ENCODE measurements around the gene NKRF.
"Not testable (repeated sequence)": the region's sequence is repeated elsewhere in the genome, so short reads cannot be mapped to it uniquely, and the experiment has no call there.

NKRF gene

GRCh38 chrX:119606280-119607017 lies at the start of gene NKRF:
NKRF (minus strand) TSS chrX:119606424.
- no peaks in the 10 kb centered on the region for H3K9me3 Mint-ChIP-seq
- DNase-seq (peak; percentile 87), ATAC-seq (replicated peaks) (peak; percentile 85 to 86)
- H3K27me3 Mint-ChIP-seq, result peaks cover 0 to 20% of the 10 kb centered on the region in 2 donors
- H3K36me3 Mint-ChIP-seq, result peaks cover 3 to 20% of the 10 kb centered on the region in 2 donors
- H3K27ac Mint-ChIP-seq, result peak within 1 kb of the TSS; percentile 97
- H3K4me3 Mint-ChIP-seq, result peak within 1 kb of the TSS; percentile 96 to 99
- peaks cover 16 to 18% of the 10 kb centered on the region in 2 donors for H3K4me1 Mint-ChIP-seq

DNA sequence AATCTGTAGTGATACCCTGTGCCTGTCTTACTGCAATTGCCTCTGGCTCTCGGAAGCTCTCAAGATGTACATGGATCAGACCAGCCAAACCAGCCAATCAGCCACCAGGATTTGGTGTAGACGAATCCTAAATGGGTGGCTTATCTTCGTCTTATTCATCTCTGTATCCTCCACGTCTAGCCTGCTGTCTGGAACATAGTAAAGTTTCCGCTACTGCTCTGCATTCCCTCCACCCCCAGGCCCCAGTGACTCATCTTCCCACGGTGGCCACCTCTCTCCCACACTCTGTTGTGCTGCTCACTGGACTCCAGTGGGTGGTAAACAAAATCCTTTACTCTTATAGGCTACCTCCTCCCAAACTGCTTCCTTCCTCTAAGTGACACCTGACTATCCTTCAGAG lies 48.9 kb upstream of the NKRF start:
- no peaks in the 10 kb centered on the region for H3K27me3 Mint-ChIP-seq
- H3K9me3 Mint-ChIP-seq, result no peaks in the 10 kb centered on the region
- H3K4me3 Mint-ChIP-seq, result no peak overlapping the region
- peaks cover 34 to 65% of the 10 kb centered on the region in 2 donors for H3K36me3 Mint-ChIP-seq
- H3K4me1 Mint-ChIP-seq, result peaks cover 15 to 25% of the 10 kb centered on the region in 2 donors
- ATAC-seq (replicated peaks), result peak; percentile 63 to 76
- no peak for DNase-seq
- H3K27ac Mint-ChIP-seq, result peak overlapping the region; percentile 26

GRCh38 chrX:119654112-119654531 lies 47.9 kb upstream of the NKRF start:
- no peaks in the 10 kb centered on the region for H3K9me3 Mint-ChIP-seq
- no peaks in the 10 kb centered on the region for H3K27me3 Mint-ChIP-seq
- peaks cover 17 to 21% of the 10 kb centered on the region in 2 donors for H3K4me1 Mint-ChIP-seq
- H3K36me3 Mint-ChIP-seq, result peaks cover 30 to 61% of the 10 kb centered on the region in 2 donors
- no peak for DNase-seq
- H3K27ac Mint-ChIP-seq, result peak overlapping the region; percentile 92
- H3K4me3 Mint-ChIP-seq, result no peak overlapping the region
- ATAC-seq (replicated peaks), result no peak

DNA sequence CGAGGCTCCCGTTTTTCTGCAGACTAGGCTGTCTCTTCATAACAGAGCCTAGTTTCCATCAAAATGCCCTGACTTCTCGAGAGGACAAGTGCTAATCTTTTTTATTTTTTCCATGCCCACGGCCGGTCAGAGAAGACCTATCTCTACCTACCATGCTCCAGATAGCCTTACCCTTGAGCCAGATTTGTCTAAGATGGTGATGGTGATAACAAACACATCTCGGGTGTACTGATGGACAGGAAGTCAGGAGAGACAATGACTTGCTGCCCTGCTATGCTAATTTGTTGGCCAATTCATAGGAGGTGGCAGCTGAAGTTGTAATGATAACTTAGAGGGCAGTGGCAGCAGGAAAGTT lies 42.2 kb upstream of the NKRF start:
- DNase-seq (no peak), ATAC-seq (replicated peaks) (peak in 1 of 2 donors; percentile 3)
- H3K9me3 Mint-ChIP-seq, result no peaks in the 10 kb centered on the region
- H3K4me1 Mint-ChIP-seq, result peaks cover 17 to 25% of the 10 kb centered on the region in 2 donors
- peaks cover 21 to 57% of the 10 kb centered on the region in 2 donors for H3K36me3 Mint-ChIP-seq
- peak overlapping the region; percentile 95 for H3K27ac Mint-ChIP-seq
- H3K4me3 Mint-ChIP-seq, result peak overlapping the region in 1 of 2 donors; percentile 13
- no peaks in the 10 kb centered on the region for H3K27me3 Mint-ChIP-seq

DNA sequence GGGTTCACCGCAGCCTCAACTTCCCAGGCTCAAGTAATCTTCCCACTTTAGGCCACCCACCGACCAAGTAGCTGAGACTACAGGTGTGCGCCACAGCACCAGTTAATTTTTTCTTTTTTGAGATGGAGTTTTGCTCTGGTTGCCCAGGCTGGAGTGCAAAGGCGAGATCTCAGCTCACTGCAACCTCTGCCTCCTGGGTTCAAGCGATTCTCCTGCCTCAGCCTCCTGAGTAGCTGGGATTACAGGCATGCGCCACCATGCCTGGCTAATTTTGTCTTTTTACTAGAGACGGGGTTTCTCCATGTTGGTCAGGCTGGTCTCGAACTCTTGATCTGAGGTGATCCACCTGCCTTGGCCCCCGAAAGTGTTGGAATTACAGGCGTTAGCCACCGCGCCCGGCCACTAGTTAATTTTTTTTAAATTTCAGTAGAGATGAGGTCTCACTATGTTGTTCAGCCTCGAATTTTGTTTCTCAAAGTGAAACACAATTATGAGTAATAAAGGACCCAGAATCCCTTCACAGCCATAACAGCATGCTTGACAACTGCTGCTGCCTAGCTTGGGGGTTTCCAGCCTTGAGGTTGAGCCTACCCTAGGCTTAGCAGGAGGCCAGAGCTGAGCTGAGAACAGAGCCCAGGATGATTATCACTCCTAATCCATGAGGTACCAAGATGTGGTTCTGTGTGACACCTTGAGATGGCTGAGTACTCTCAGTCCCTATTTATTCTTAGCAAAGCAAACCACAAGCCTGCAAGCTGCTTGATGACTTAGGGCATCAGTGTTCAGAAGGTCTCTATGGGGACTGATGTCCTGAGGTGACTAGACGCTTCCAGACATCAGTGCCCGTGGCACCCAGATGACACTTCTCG lies 41.6 kb upstream of the NKRF start:
- Mint-ChIP-seq H3K4me3 (peak overlapping the region; percentile 28 to 62), H3K36me3 (peaks cover 23 to 58% of the 10 kb centered on the region in 2 donors), H3K9me3 (no peaks in the 10 kb centered on the region), H3K27me3 (no peaks in the 10 kb centered on the region), H3K4me1 (peaks cover 19 to 25% of the 10 kb centered on the region in 2 donors), H3K27ac (peak overlapping the region; percentile 95)
- DNase-seq (peak; percentile 81), ATAC-seq (replicated peaks) (peak; percentile 98 to 99)

- no peaks in the 10 kb centered on the region for H3K27me3 Mint-ChIP-seq
- H3K4me3 Mint-ChIP-seq, result peak overlapping the region; percentile 28 to 39
- H3K9me3 Mint-ChIP-seq, result no peaks in the 10 kb centered on the region
- peaks cover 25 to 54% of the 10 kb centered on the region in 2 donors for H3K36me3 Mint-ChIP-seq
- H3K4me1 Mint-ChIP-seq, result peaks cover 22 to 25% of the 10 kb centered on the region in 2 donors
- no peak for DNase-seq
- no peak for ATAC-seq (replicated peaks)
- H3K27ac Mint-ChIP-seq, result peak overlapping the region; percentile 95
Observed at GRCh38 chrX:119647089-119647488, 40.9 kb upstream of the NKRF start.

GRCh38 chrX:119646515-119646914 lies 40.3 kb upstream of the NKRF start:
- H3K36me3 Mint-ChIP-seq, result peaks cover 23 to 56% of the 10 kb centered on the region in 2 donors
- no peaks in the 10 kb centered on the region for H3K27me3 Mint-ChIP-seq
- peaks cover 24 to 25% of the 10 kb centered on the region in 2 donors for H3K4me1 Mint-ChIP-seq
- DNase-seq (no peak), ATAC-seq (replicated peaks) (no peak)
- H3K4me3 Mint-ChIP-seq, result peak overlapping the region in 1 of 2 donors; percentile 2
- H3K27ac Mint-ChIP-seq, result peak overlapping the region; percentile 88
- no peaks in the 10 kb centered on the region for H3K9me3 Mint-ChIP-seq

DNA sequence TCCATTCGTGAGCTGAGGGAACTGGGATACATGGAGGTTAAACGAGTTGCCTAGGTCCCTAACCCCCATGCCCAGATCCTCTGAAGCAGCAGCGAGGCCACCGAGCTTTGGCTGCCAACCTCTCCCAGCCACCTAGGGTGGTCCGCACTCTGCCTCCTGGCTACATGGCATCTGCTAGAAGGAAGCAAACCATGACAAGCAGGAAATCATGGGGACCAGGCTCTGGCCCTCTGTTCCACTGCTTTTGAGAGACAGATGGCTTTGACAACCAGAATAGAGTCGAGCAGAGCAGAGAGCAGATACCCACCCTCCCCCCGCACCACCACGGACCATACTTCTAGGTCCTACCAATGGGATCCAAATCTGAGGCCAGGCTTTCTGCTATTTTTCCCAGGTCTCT lies 37.5 kb upstream of the NKRF start:
- Mint-ChIP-seq H3K9me3 (no peaks in the 10 kb centered on the region), H3K36me3 (peaks cover 26 to 60% of the 10 kb centered on the region in 2 donors), H3K27ac (no peak overlapping the region), H3K4me3 (no peak overlapping the region), H3K27me3 (no peaks in the 10 kb centered on the region), H3K4me1 (peaks cover 41 to 47% of the 10 kb centered on the region in 2 donors)
- DNase-seq (no peak), ATAC-seq (replicated peaks) (no peak)

DNA sequence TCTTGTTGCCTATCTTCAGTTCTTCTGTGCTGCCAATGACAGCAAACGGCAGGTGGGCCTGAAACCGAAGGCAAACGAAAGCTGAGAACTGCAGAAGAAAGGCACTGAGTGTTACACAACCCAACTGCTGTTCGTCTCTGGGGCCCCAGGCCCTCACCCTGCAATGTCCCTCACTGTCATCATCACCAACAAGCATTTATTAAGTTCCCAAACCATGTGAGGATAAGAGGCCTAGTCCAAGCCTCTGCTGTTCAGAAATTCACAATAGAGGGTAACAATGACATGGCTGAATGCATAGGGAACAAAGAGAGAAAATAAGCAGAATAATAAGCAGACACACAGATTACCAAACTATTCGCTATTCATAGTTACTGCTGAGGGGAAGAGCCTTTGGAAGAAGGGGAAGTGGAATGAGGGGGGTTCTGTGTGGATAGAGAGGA lies 34.5 kb upstream of the NKRF start:
- H3K27ac Mint-ChIP-seq, result peak overlapping the region; percentile 92
- ATAC-seq (replicated peaks), result no peak

GRCh38 chrX:119638725-119639471 lies 32.7 kb upstream of the NKRF start:
- H3K4me3 Mint-ChIP-seq, result peak overlapping the region; percentile 26 to 44
- no peaks in the 10 kb centered on the region for H3K27me3 Mint-ChIP-seq
- H3K36me3 Mint-ChIP-seq, result peaks cover 33 to 73% of the 10 kb centered on the region in 2 donors
- DNase-seq, result peak; percentile 61
- no peaks in the 10 kb centered on the region for H3K9me3 Mint-ChIP-seq
- H3K4me1 Mint-ChIP-seq, result peaks cover 63 to 64% of the 10 kb centered on the region in 2 donors
- peak overlapping the region; percentile 94 for H3K27ac Mint-ChIP-seq
- peak; percentile 78 to 83 for ATAC-seq (replicated peaks)

More for the DNA sequence above, 34.5 kb upstream of the NKRF start:
- no peak for DNase-seq
- H3K36me3 Mint-ChIP-seq, result peaks cover 27 to 62% of the 10 kb centered on the region in 2 donors
- H3K9me3 Mint-ChIP-seq, result no peaks in the 10 kb centered on the region
- H3K4me3 Mint-ChIP-seq, result no peak overlapping the region
- no peaks in the 10 kb centered on the region for H3K27me3 Mint-ChIP-seq
- peaks cover 52% of the 10 kb centered on the region in 2 donors for H3K4me1 Mint-ChIP-seq

DNA sequence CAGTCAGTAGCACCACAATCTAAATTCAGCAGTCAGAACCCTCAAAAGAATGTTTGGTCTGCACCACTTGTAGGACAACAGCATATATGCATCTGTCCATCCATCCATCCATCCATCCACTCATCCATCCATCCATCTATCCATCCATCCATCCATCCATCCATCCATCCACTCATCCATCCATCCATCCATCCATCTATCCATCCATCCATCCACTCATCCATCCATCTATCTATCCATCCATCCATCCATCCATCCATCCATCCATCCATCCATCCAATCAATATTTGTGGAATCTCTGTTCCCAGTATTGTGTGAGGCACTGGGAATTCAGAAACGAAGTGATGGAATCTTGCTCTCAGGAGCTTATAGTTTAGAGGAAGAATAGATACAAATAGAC lies 31.2 kb upstream of the NKRF start:
- Mint-ChIP-seq H3K4me3 (peak overlapping the region in 1 of 2 donors; percentile 52), H3K36me3 (peaks cover 34 to 75% of the 10 kb centered on the region in 2 donors), H3K27ac (peak overlapping the region; percentile 27), H3K4me1 (peaks cover 60 to 68% of the 10 kb centered on the region in 2 donors)
- ATAC-seq (replicated peaks); H3K27me3 Mint-ChIP-seq; DNase-seq; H3K9me3 Mint-ChIP-seq: not testable (repeated sequence)

- peak; percentile 66 to 77 for ATAC-seq (replicated peaks)
- H3K27ac Mint-ChIP-seq, result peak overlapping the region; percentile 89
Observed at GRCh38 chrX:119636419-119636818, 30.2 kb upstream of the NKRF start.

DNA sequence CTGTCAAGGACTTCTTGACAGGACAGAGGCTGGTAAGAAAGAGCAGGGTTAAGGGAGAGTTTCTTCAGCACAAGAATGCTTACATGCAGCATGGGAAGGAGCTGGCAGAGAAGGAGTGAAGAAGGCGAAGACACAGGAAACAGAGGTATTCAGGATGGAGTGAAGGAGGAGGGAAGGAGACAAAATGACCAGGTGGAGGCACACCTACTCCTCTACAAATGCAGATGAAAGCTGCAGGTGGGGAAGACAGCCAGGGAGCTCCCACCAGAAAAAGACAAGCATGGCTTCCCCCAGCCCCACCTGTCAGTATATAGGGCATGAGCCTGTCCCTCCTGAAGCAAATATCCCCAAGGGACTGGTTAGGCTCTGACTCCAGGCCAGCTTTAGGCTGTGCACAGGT lies 29.6 kb upstream of the NKRF start:
- Mint-ChIP-seq H3K9me3 (no peaks in the 10 kb centered on the region), H3K36me3 (peaks cover 30 to 66% of the 10 kb centered on the region in 2 donors), H3K4me1 (peaks cover 50 to 61% of the 10 kb centered on the region in 2 donors), H3K4me3 (peak overlapping the region; percentile 44 to 70), H3K27ac (peak overlapping the region; percentile 89), H3K27me3 (no peaks in the 10 kb centered on the region)
- no peak for DNase-seq
- no peak for ATAC-seq (replicated peaks)

More at GRCh38 chrX:119636419-119636818, 30.2 kb upstream of the NKRF start:
- H3K4me1 Mint-ChIP-seq, result peaks cover 57 to 68% of the 10 kb centered on the region in 2 donors
- DNase-seq, result peak; percentile 69
- H3K4me3 Mint-ChIP-seq, result peak overlapping the region in 1 of 2 donors; percentile 17
- peaks cover 33 to 72% of the 10 kb centered on the region in 2 donors for H3K36me3 Mint-ChIP-seq
- H3K27me3 Mint-ChIP-seq, result no peaks in the 10 kb centered on the region
- H3K9me3 Mint-ChIP-seq, result no peaks in the 10 kb centered on the region
